ENCODE measurements around the gene ARHGAP44.

GRCh38 chr17:12974005-12974531, 184.8 kb downstream of the ARHGAP44 start:
- TF ChIP-seq CTCF (conservative IDR thresholded peaks at IDR 0.05; ENCODE audit: low read depth, low read length): no peak
- no peak for TF ChIP-seq EZH2 (IDR thresholded peaks at IDR 0.05; ENCODE audit: low read length, unreplicated experiment)
